C4-2B (cell line): ENCODE results near the gene AFM.

Experiments used
- ZFX ChIP-seq: fragments of 450-650 bp; IDR thresholded peaks from 2 replicates; pipeline ENCODE4 v1.6.1; 2017
- TF ChIP-seq, protein P1 (sequence below): fragments of 450-650 bp; conservative IDR thresholded peaks from 2 replicates; pipeline ENCODE4 v1.5.1; 2017; ENCODE audit warnings: mild to moderate bottlenecking

DNA sequence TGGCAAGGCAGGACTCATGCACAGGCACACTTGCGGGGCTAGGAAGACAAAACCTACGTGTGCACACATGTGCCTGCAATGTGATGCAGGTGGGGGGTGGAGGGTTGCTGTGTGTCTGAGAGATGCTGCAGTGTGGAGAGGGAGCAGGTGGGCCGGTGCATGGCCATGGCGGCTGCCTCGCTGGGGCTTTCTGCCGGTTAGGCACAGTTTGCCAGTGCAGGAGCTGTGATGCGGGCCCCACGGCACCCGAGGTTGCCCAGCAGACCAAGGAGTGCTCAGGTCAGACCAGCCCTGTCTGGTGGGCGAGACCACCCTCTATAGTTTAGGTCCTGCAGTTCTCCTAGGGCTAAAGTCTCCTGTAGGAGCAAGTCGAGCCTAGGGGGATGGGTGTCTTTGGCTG is 4.4 kb upstream of the AFM start:
- TF ChIP-seq, protein P1, sequence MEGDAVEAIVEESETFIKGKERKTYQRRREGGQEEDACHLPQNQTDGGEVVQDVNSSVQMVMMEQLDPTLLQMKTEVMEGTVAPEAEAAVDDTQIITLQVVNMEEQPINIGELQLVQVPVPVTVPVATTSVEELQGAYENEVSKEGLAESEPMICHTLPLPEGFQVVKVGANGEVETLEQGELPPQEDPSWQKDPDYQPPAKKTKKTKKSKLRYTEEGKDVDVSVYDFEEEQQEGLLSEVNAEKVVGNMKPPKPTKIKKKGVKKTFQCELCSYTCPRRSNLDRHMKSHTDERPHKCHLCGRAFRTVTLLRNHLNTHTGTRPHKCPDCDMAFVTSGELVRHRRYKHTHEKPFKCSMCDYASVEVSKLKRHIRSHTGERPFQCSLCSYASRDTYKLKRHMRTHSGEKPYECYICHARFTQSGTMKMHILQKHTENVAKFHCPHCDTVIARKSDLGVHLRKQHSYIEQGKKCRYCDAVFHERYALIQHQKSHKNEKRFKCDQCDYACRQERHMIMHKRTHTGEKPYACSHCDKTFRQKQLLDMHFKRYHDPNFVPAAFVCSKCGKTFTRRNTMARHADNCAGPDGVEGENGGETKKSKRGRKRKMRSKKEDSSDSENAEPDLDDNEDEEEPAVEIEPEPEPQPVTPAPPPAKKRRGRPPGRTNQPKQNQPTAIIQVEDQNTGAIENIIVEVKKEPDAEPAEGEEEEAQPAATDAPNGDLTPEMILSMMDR, result no peak
- TF ChIP-seq ZFX, result no peak
